Progenitor cell of endocrine pancreas (in vitro differentiated cells): Measurements from ENCODE around the gene PALM. TPM values are rescaled to one million over a fixed set of nuclear protein-coding genes. Genes with fewer than 3 reads are reported as not detected.
A peak's percentile ranks its signal among the peaks of the same experiment; 100 is the strongest.

ENCODE experiments used
- DNase-seq: peaks from one replicate; pipeline ENCODE4 v3.0.0; 2021; ENCODE audit warnings: low spot score; ENCODE audit not compliant: unreplicated experiment
- H3K27ac Mint-ChIP-seq: 2 replicates; pipeline ENCODE4 v1.8.0; 2021; ENCODE audit warnings: mild to moderate bottlenecking, moderate library complexity, mixed read lengths
- H3K27me3 Mint-ChIP-seq: 2 replicates; pipeline ENCODE4 v1.8.0; 2021; ENCODE audit warnings: mixed read lengths
- H3K36me3 Mint-ChIP-seq: 2 replicates; pipeline ENCODE4 v1.8.0; 2022; ENCODE audit warnings: mixed read lengths; ENCODE audit not compliant: insufficient read depth
- H3K4me1 Mint-ChIP-seq: 2 replicates; pipeline ENCODE4 v1.8.0; 2021; ENCODE audit warnings: low read depth, mixed read lengths
- H3K4me3 Mint-ChIP-seq: 2 replicates; pipeline ENCODE4 v1.8.0; 2021; ENCODE audit warnings: low read depth, mild to moderate bottlenecking, moderate library complexity, mixed read lengths
- H3K9me3 Mint-ChIP-seq: 2 replicates; pipeline ENCODE4 v1.8.0; 2021; ENCODE audit warnings: low read depth, mixed read lengths
- total RNA-seq: library from RNA; stranded (reverse); gene quantifications from 2 replicates; pipeline ENCODE4 v1.2.1, GENCODE V29; 2021
- TF ChIP-seq, protein P1 (sequence below): fragments of 200-600 bp; sonication (generic); IDR thresholded peaks from one replicate; pipeline ENCODE4 v1.5.0; 2021; ENCODE audit warnings: antibody characterized with exemption, mild to moderate bottlenecking; ENCODE audit not compliant: unreplicated experiment

PALM gene
- total RNA-seq, 1 donor from 2014 or later: 52.4 TPM

DNA sequence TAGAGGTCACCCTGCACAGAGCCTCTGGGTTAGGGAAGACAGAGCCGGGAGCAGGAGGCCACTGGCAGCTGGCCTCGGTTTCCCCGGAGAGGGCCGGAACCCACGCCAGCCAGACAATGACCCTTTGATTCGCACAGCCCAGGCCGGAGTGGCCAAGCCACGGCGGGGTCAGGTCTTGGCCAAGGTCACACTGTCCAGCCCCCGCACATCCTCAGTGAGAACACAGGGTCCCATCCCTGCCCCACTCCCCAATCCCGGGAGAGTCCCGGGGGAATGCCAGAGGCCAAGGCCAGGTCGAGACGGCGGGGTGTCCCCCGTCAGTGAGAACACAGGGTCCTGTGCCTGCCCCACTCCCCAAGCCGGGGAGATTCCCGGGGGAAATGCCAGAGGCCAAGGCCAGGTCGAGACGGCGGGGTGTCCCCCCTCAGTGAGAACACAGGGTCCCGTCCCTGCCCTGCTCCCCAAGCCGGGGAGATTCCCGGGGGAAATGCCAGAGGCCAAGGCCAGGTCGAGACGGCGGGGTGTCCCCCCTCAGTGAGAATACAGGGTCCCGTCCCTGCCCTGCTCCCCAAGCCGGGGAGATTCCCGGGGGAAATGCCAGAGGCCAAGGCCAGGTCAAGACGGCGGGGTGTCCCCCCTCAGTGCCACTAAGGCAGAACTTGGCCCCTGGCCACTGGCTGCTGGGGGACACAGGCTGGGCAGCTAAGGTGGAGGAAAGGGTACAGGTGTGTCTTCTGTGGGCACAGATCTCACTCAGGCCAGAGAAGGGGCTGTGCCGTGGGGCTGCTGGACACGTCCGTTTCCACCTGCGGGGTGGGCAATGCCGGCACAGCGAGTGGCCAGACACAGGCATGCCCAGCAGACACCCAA is 34.2 kb upstream of the PALM start:
- Mint-ChIP-seq H3K36me3 (no peaks in the 10 kb centered on the region), H3K27ac (no peak overlapping the region), H3K4me3 (no peak overlapping the region), H3K27me3 (peaks cover 6% of the 10 kb centered on the region), H3K4me1 (peaks cover 5% of the 10 kb centered on the region), H3K9me3 (no peaks in the 10 kb centered on the region)
- TF ChIP-seq, protein P1, sequence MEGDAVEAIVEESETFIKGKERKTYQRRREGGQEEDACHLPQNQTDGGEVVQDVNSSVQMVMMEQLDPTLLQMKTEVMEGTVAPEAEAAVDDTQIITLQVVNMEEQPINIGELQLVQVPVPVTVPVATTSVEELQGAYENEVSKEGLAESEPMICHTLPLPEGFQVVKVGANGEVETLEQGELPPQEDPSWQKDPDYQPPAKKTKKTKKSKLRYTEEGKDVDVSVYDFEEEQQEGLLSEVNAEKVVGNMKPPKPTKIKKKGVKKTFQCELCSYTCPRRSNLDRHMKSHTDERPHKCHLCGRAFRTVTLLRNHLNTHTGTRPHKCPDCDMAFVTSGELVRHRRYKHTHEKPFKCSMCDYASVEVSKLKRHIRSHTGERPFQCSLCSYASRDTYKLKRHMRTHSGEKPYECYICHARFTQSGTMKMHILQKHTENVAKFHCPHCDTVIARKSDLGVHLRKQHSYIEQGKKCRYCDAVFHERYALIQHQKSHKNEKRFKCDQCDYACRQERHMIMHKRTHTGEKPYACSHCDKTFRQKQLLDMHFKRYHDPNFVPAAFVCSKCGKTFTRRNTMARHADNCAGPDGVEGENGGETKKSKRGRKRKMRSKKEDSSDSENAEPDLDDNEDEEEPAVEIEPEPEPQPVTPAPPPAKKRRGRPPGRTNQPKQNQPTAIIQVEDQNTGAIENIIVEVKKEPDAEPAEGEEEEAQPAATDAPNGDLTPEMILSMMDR: no peak
- DNase-seq: no peak

DNA sequence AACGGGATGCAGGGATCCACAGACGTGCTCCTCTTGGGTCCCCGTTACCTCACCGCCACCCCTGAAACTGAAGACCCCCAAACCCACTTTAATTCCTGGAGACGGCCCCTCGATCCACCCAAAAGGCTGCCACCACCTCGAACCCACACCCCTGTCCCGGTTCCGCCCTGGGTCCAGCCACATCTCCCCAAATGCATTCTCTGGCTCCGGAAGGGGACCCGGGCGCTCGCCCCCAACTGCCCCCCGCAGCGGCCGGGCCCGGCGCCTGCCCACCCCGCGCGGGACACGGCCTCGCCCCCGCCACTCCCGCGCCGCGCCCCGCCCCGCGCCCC is 32.8 kb upstream of the PALM start:
- H3K27me3 Mint-ChIP-seq: peaks cover 6% of the 10 kb centered on the region
- TF ChIP-seq, protein P1: no peak
- H3K36me3 Mint-ChIP-seq: no peaks in the 10 kb centered on the region
- no peaks in the 10 kb centered on the region for H3K9me3 Mint-ChIP-seq
- DNase-seq: no peak
- peak overlapping the region; percentile 55 for H3K4me3 Mint-ChIP-seq
- H3K4me1 Mint-ChIP-seq: peaks cover 5% of the 10 kb centered on the region
- H3K27ac Mint-ChIP-seq: no peak overlapping the region

DNA sequence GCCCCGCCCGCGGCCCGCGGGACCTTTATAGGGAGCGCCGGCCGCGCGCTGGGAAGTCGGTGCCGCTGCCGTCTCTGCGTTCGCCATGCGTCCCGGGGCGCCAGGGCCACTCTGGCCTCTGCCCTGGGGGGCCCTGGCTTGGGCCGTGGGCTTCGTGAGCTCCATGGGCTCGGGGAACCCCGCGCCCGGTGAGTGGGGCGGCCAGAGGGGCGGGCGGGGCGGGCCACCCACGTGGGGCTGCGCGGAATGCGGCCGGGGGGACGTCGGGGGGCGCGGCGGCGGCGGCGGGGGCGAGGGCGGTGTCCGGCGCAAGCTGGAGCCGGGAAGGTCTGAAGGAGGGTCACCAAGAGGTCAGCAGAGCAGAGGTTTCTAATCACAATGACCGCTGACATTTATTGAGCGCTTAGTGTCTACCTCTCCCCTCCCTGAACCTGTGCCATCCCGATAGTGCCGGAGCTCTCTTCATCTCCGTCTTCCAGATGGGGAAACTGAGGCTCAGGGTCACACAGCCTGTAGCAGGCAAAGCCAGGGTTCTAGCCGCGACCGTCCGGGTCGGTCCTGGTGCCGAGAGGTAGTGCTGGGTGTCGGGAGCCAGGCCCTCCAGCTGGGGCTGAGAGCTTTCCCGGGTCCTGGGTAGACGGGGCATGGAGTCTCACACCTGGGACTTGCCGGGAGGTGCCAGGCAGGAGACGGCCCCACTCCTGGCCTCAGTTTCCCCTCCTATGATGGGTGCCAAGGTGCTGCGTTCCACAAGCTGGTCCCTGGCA is 32.2 kb upstream of the PALM start, which contains the start of gene FSTL3:
Gene FSTL3, plus strand, starts transcription at position 54 of the 767 bp plus-strand sequence. Its CDS starts 32 bp downstream, at position 86.
- peaks cover 5% of the 10 kb centered on the region for H3K4me1 Mint-ChIP-seq
- peak within 1 kb of the TSS; percentile 55 for H3K4me3 Mint-ChIP-seq
- TF ChIP-seq, protein P1: no peak
- peak within 1 kb of the TSS; percentile 66 for H3K27ac Mint-ChIP-seq
- DNase-seq: no peak
- peaks cover 6% of the 10 kb centered on the region for H3K27me3 Mint-ChIP-seq
- H3K36me3 Mint-ChIP-seq: no peaks in the 10 kb centered on the region
- H3K9me3 Mint-ChIP-seq: no peaks in the 10 kb centered on the region

DNA sequence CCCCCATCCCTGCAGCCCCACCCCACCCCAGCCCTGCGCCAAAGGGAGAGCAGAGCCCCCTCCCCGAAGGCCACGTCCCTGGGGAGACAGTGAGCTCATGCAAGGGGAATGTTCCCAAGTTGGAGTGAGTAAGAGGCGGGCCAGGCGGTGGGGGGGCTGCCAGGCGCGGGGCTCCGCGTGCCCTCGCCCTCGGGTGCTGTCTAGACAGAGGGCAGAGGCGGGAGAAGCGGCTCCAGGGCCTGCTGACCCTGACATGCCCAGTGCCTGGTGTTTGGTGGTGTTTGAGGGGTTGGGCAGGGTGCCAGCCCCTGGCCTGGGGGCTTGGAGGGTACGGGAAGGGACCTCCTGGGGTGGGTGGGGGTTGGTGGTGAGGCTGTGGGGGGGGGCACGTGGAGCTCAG is 31.5 kb upstream of the PALM start:
- TF ChIP-seq, protein P1: no peak
- Mint-ChIP-seq H3K27me3 (peaks cover 6% of the 10 kb centered on the region), H3K36me3 (no peaks in the 10 kb centered on the region), H3K4me3 (no peak overlapping the region), H3K27ac (no peak overlapping the region), H3K9me3 (no peaks in the 10 kb centered on the region), H3K4me1 (peaks cover 5% of the 10 kb centered on the region)
- DNase-seq: no peak

DNA sequence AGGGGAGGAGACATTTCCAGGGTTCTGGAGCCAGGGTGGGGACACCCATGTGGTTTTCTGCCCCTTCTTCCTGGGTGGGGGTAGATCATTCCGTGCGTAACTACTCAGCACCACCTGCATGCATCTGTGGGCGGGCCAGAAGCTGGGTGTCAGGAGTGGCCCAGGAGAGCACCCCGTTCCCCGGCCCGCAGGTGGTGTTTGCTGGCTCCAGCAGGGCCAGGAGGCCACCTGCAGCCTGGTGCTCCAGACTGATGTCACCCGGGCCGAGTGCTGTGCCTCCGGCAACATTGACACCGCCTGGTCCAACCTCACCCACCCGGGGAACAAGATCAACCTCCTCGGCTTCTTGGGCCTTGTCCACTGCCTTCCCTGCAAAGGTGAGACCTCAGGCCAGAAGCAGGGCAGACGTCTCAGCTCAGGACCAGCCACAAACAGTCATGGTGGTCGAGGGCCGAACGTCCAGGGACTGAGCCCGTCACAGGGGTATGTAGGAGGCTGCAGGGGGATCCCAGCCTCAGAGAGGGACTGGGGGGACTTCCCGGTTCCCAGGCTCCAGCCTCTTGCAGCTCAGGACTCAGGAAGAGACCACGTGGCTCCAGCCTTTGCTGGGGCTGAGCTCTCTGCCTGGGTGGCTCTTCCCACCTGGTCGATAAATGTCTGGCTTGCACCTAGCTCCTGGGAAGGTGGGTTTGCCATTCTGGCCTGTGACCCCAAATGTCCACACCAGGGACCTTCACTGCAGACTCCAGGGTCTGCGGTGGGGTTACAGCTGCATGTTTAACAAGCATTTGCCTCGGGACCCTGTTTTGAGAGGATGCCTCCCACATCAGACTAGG is 30.9 kb upstream of the PALM start:
- peaks cover 5% of the 10 kb centered on the region for H3K4me1 Mint-ChIP-seq
- H3K27ac Mint-ChIP-seq: no peak overlapping the region
- H3K9me3 Mint-ChIP-seq: no peaks in the 10 kb centered on the region
- TF ChIP-seq, protein P1: no peak
- peaks cover 6% of the 10 kb centered on the region for H3K27me3 Mint-ChIP-seq
- peak overlapping the region; percentile 14 for H3K4me3 Mint-ChIP-seq
- no peaks in the 10 kb centered on the region for H3K36me3 Mint-ChIP-seq
- no peak for DNase-seq
